Measurements from ENCODE around the gene SYTL2.

SYTL2 gene

GRCh38 chr11:85724748-85725465, 86.0 kb downstream of the SYTL2 start:
- TF ChIP-seq CTCF (IDR thresholded peaks at IDR 0.05; ENCODE audit: control insufficient read depth, extremely low read depth, insufficient read depth), result no peak
- H3K4me3 ChIP-seq (ENCODE audit: low read depth, low read length), result no peak overlapping the region
- no peak for DNase-seq (ENCODE audit: low read depth)

GRCh38 chr11:85723088-85723487, 87.9 kb downstream of the SYTL2 start:
- no peak overlapping the region for H3K4me3 ChIP-seq (ENCODE audit: low read depth, low read length)
- TF ChIP-seq CTCF (IDR thresholded peaks at IDR 0.05; ENCODE audit: control insufficient read depth, extremely low read depth, insufficient read depth), result no peak
- no peak for DNase-seq (ENCODE audit: low read depth)

GRCh38 chr11:85721191-85721590, 89.8 kb downstream of the SYTL2 start:
- no peak for DNase-seq (ENCODE audit: low read depth)
- no peak for TF ChIP-seq CTCF (IDR thresholded peaks at IDR 0.05; ENCODE audit: control insufficient read depth, extremely low read depth, insufficient read depth)
- H3K4me3 ChIP-seq (ENCODE audit: low read depth, low read length), result no peak overlapping the region

- no peak for TF ChIP-seq CTCF (IDR thresholded peaks at IDR 0.05; ENCODE audit: control insufficient read depth, extremely low read depth, insufficient read depth)
- no peak for DNase-seq (ENCODE audit: low read depth)
- no peak overlapping the region for H3K4me3 ChIP-seq (ENCODE audit: low read depth, low read length)
Measured at GRCh38 chr11:85718991-85719807, 91.7 kb downstream of the SYTL2 start.

GRCh38 chr11:85718126-85718943, 92.6 kb downstream of the SYTL2 start:
- no peak for DNase-seq (ENCODE audit: low read depth)
- TF ChIP-seq CTCF (IDR thresholded peaks at IDR 0.05; ENCODE audit: control insufficient read depth, extremely low read depth, insufficient read depth), result no peak
- H3K4me3 ChIP-seq (ENCODE audit: low read depth, low read length), result no peak overlapping the region

- DNase-seq (ENCODE audit: low read depth), result no peak
- no peak overlapping the region for H3K4me3 ChIP-seq (ENCODE audit: low read depth, low read length)
- no peak for TF ChIP-seq CTCF (IDR thresholded peaks at IDR 0.05; ENCODE audit: control insufficient read depth, extremely low read depth, insufficient read depth)
Measured at GRCh38 chr11:85717429-85717828, 93.5 kb downstream of the SYTL2 start.

Measured in LNCaP clone FGC (cell line).